HFF-Myc (cell line): ENCODE data around the gene CLEC5A.
"Not testable (repeated sequence)": the region's sequence is repeated elsewhere in the genome, so short reads cannot be mapped to it uniquely, and the experiment has no call there.

ENCODE experiments used
- DNase-seq: peaks from one replicate; pipeline ENCODE4 v3.0.0-alpha.2; 2011; ENCODE audit warnings: low read depth; ENCODE audit errors: extremely low read depth
- H3K4me3 ChIP-seq: replicated peaks from 2 replicates; pipeline ENCODE4 v1.5.1; 2011; ENCODE audit warnings: low read depth, mild to moderate bottlenecking, control low read depth, low read length
- TF ChIP-seq, protein P1 (sequence below): IDR thresholded peaks from 2 replicates; pipeline ENCODE4 v1.5.1; 2012; ENCODE audit warnings: mild to moderate bottlenecking, low read depth, low read length, control low read depth; ENCODE audit errors: missing control alignments

CLEC5A gene

DNA sequence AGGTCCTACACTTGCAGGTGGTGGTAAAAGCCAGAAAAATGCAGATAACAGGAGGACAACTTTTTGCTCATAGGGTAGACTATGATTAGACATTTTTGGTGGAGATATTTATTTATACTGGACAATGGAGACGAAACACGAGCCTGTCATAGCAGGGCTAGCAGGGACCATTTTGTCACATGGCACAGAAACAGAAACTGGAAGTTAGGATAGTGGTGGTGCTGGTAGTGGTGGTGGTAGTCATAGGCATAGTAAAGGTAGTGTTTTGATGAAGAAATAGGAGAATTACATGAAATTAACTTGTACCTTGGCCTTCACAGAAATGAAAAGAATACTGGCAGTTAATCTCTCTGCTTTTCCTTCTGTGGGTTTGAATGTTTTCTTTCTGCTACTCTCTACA lies 40.1 kb upstream of the CLEC5A start:
- TF ChIP-seq, protein P1, sequence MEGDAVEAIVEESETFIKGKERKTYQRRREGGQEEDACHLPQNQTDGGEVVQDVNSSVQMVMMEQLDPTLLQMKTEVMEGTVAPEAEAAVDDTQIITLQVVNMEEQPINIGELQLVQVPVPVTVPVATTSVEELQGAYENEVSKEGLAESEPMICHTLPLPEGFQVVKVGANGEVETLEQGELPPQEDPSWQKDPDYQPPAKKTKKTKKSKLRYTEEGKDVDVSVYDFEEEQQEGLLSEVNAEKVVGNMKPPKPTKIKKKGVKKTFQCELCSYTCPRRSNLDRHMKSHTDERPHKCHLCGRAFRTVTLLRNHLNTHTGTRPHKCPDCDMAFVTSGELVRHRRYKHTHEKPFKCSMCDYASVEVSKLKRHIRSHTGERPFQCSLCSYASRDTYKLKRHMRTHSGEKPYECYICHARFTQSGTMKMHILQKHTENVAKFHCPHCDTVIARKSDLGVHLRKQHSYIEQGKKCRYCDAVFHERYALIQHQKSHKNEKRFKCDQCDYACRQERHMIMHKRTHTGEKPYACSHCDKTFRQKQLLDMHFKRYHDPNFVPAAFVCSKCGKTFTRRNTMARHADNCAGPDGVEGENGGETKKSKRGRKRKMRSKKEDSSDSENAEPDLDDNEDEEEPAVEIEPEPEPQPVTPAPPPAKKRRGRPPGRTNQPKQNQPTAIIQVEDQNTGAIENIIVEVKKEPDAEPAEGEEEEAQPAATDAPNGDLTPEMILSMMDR = no peak
- DNase-seq = no peak

DNA sequence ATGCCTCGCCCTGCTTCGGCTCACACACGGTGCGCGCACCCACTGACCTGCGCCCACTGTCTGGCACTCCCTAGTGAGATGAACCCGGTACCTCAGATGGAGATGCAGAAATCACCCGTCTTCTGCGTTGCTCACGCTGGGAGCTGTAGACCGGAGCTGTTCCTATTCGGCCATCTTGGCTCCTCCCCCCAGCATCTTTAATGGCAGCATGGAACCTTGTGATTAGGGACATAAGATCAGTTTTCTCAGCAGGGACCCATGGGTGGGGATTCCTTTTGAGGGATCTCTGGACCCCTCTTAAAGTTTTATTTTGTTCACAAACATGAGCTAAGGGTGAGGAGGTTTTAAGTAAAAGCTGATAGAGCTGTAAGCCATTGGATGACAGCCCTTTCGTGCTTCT lies 39.2 kb upstream of the CLEC5A start:
- H3K4me3 ChIP-seq, DNase-seq: not testable (repeated sequence)

More for the DNA sequence above, 40.1 kb upstream of the CLEC5A start:
- H3K4me3 ChIP-seq = no peak overlapping the region

- H3K4me3 ChIP-seq = no peak overlapping the region
- no peak for DNase-seq
- TF ChIP-seq, protein P1 = no peak
Observed at GRCh38 chr7:141979568-141979967, 32.8 kb upstream of the CLEC5A start.

DNA sequence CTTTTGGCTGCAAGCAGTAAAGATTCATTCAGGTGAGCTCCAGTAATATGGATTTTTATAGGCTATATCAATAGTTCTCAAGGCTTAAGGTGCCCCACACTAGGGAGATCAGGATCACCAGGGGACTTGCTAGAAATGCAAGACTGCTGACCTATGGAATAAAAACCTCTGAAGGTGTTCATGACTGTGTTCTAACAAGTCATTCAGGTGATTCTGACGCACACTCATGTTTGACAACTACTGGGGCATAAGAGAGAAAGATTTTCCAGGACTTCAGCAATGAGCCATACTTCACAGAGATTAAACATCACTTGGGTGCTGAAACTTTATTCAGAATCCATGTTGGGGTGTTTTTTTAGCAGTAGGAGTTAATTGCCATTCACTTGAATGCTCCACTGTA lies 31.6 kb upstream of the CLEC5A start:
- DNase-seq = no peak
- TF ChIP-seq, protein P1 = no peak
- no peak overlapping the region for H3K4me3 ChIP-seq

DNA sequence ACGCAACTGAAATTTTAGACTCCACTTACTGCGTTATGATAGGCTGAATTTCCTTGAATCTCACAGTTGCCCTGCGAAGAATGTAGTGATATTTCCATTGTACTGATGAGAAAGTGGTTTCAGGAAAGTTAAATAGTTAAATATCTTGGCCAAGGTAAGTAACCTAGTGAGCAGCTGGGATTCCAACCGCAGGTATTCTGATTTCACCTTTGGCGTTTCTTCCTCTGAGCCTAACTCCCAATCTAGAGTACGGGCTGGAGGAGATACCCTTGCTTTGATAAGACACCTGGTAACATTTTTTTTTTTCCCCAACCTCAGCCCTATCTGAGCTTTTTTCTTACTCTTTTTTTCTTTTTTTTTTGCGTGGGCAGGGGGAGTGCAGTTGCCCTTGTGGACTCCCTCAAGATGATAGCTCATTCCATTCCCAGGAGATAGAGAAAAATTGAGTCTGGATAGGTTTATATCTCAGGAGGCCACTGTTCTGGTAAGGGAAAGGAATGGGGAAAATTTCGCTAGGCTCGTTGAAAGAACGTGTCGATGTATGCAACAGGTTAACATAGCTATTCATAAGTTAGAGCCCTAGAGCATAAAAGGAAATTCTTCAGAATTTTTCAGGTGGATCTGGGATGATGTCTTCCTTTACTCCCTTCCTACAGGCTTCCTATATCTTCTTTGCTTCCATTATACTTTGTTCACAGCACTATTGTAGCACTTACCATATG lies 29.9 kb upstream of the CLEC5A start:
- no peak overlapping the region for H3K4me3 ChIP-seq
- TF ChIP-seq, protein P1 = no peak

DNA sequence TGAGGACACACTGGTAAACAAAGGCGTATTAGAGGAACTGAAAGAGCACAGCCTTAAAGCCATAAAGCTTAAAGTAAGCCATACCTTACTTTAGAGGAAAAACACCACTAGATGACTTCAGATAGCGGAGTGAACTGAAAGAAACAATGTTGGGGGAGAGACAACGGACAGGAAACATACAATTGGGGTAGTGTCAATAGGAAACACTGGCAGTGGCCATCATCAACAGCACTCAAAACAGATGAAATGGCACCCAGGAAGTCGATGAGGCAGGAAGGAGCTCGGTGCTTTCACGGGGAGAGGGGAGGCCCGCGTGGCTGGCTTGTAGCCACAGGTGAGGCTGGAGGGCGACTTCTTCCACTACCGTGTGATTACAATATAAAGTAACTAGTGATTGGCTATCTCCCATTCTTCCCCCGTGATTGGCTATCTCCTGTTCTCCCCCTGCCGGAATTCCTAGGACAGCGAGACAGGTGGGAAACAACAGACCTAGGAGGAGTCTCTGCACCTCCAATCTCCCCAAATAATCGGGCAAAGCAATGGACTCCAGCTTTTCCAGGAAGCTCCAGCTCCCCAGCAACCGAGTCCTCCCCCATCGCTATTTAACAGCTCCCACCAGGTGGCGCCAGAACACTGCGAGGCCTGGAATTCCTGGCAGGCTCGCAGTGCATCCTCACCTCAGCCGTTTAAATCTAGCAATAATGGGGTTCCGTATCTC lies 29.2 kb upstream of the CLEC5A start:
- TF ChIP-seq, protein P1 = peak; percentile 59
- DNase-seq = peak; percentile 2

More for the DNA sequence above, 29.9 kb upstream of the CLEC5A start:
- DNase-seq = no peak

DNA sequence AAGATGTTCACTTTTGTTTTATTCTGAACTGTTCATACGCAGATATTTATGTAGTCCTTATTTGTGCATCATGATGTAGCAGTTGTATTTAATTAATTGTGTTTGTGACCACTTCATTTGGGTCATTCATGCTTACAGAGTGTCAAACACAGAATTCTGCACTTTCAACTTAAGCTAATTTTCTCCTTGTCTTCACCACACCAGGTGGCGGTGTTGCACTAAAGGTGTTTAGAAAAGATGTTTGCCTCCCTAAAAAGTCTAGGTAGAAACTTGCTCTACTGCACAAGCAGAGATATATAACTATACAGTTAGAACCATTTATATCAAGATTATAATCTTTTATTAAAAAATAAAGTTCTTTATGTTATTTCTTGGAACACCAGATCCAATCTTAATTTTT lies 28.1 kb upstream of the CLEC5A start:
- DNase-seq = no peak
- no peak overlapping the region for H3K4me3 ChIP-seq
- TF ChIP-seq, protein P1 = no peak

More for the DNA sequence above, 29.2 kb upstream of the CLEC5A start:
- H3K4me3 ChIP-seq = no peak overlapping the region
